ENCODE data around the gene FRAS1. TPM values are rescaled to one million over a fixed set of nuclear protein-coding genes. Genes with fewer than 3 reads are reported as not detected.
A peak's percentile ranks its signal among the peaks of the same experiment; 100 is the strongest.

The FRAS1 gene
- total and polyA plus RNA-seq, 2 donors (not counting 1 experiment from before 2014, with no cell fraction given): 0.30 to 0.66 TPM

DNA sequence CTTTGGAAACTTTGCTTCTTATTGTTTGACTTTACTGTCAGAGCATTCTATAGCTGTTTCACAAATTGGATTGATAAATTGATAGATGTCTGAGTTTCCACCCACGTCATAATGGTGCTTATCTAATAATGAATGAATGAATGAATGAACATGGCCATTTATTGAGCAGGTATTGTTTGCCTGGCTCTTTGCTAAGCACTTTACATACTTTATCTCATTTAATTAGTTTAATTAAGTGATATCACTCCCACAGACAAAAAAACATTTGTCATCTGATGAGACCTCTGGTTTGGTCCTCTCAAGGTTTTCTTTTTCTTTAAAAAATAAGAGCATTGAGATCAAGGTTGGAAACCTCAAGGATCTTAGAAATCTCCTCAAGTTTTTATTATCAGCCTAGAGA is 2.8 kb downstream of the FRAS1 start:
- Histone ChIP-seq H4K20me1 (ENCODE audit: control insufficient read depth, extremely low read depth, insufficient read depth, low read length) (no peaks in the 10 kb centered on the region), H2AFZ (ENCODE audit: low read length) (no peak overlapping the region), H3K4me2 (ENCODE audit: extremely low read depth, insufficient read depth, low read length) (no peak overlapping the region), H3K36me3 (ENCODE audit: control insufficient read depth, insufficient read depth, low read length) (no peaks in the 10 kb centered on the region), H3K9me3 (ENCODE audit: control insufficient read depth, insufficient read depth, low read depth, low read length) (no peaks in the 10 kb centered on the region), H3K79me2 (ENCODE audit: control insufficient read depth, insufficient read depth, low read length) (no peaks in the 10 kb centered on the region), H3K27me3 (ENCODE audit: control insufficient read depth, insufficient read depth, low read length) (peaks cover 29% of the 10 kb centered on the region), H3K9ac (ENCODE audit: insufficient read depth, low read length) (no peak overlapping the region), H3K27ac (ENCODE audit: insufficient read depth, low read length) (no peak overlapping the region), H3K4me3 (replicated peaks in 1 of 4; ENCODE audit: control extremely low read depth in 1 of 4, insufficient read depth in 1 of 4, low read depth in 3 of 4, low read length in 4 of 4) (no peak overlapping the region), H3K4me1 (ENCODE audit: control insufficient read depth, extremely low read depth, insufficient read depth, low read length) (peaks cover 3% of the 10 kb centered on the region)
- no peak for TF ChIP-seq CTCF (conservative IDR thresholded peaks at IDR 0.05 in 1 of 2, IDR thresholded peaks at IDR 0.05 in 1 of 2; ENCODE audit: low read depth in 1 of 2, low read length in 2 of 2)
- TF ChIP-seq EZH2 (IDR thresholded peaks at IDR 0.05; ENCODE audit: low read length, missing control alignments): no peak
- no peak for DNase-seq (ENCODE audit: low read depth in 2 of 2)

- no peak overlapping the region for H3K4me2 ChIP-seq (ENCODE audit: extremely low read depth, insufficient read depth, low read length)
- peak in 1 of 2 donors; percentile 1 for DNase-seq (ENCODE audit: low read depth in 2 of 2)
- H2AFZ ChIP-seq (ENCODE audit: low read length): no peak overlapping the region
- H3K36me3 ChIP-seq (ENCODE audit: control insufficient read depth, insufficient read depth, low read length): no peaks in the 10 kb centered on the region
- no peak overlapping the region for H3K4me3 ChIP-seq (replicated peaks in 1 of 4; ENCODE audit: control extremely low read depth in 1 of 4, insufficient read depth in 1 of 4, low read depth in 3 of 4, low read length in 4 of 4)
- no peak overlapping the region for H3K9ac ChIP-seq (ENCODE audit: insufficient read depth, low read length)
- H3K4me1 ChIP-seq (ENCODE audit: control insufficient read depth, extremely low read depth, insufficient read depth, low read length): no peaks in the 10 kb centered on the region
- no peaks in the 10 kb centered on the region for H4K20me1 ChIP-seq (ENCODE audit: control insufficient read depth, extremely low read depth, insufficient read depth, low read length)
- no peaks in the 10 kb centered on the region for H3K79me2 ChIP-seq (ENCODE audit: control insufficient read depth, insufficient read depth, low read length)
- no peak overlapping the region for H3K27ac ChIP-seq (ENCODE audit: insufficient read depth, low read length)
- TF ChIP-seq EZH2 (IDR thresholded peaks at IDR 0.05; ENCODE audit: low read length, missing control alignments) (no peak), CTCF (conservative IDR thresholded peaks at IDR 0.05 in 1 of 2, IDR thresholded peaks at IDR 0.05 in 1 of 2; ENCODE audit: low read depth in 1 of 2, low read length in 2 of 2) (no peak)
- peaks cover 14% of the 10 kb centered on the region for H3K27me3 ChIP-seq (ENCODE audit: control insufficient read depth, insufficient read depth, low read length)
- H3K9me3 ChIP-seq (ENCODE audit: control insufficient read depth, insufficient read depth, low read depth, low read length): no peaks in the 10 kb centered on the region
Observed at GRCh38 chr4:78061939-78062570, 4.9 kb downstream of the FRAS1 start.

DNA sequence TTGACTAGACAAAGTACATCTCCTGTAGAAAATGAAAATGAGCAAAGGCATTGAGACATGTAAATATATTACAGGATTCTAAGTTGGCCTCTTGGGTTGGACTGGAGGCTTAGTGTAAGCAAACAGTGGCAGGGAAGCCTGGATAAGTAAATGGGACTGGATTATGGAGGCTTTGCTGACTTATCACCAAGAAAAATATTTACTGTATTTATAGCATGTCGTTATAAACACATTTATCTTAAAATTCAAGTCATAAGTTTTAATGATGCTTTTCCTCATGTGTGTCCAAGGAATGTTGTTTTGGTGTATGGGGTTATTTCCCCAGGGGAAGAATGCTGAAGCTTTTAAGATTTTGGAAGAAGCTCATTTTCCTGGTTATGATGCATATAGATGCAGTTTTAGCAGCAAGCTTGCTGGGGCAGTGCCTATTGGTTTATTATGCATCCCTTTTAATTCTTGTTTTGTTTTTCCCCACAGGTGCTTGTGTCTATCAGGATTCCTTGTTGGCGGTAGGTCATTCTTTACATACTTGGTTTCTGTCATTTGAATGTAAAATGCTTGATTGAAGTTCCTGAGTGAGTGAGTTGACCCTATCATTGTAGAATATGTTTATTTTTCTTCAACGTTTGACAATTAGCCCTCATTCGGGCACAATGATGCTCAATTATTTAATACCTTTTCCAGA is 8.5 kb downstream of the FRAS1 start:
- Histone ChIP-seq H3K79me2 (ENCODE audit: control insufficient read depth, insufficient read depth, low read length) (no peaks in the 10 kb centered on the region), H3K9me3 (ENCODE audit: control insufficient read depth, insufficient read depth, low read depth, low read length) (no peaks in the 10 kb centered on the region), H3K36me3 (ENCODE audit: control insufficient read depth, insufficient read depth, low read length) (no peaks in the 10 kb centered on the region), H3K4me1 (ENCODE audit: control insufficient read depth, extremely low read depth, insufficient read depth, low read length) (no peaks in the 10 kb centered on the region), H3K4me2 (ENCODE audit: extremely low read depth, insufficient read depth, low read length) (no peak overlapping the region), H2AFZ (ENCODE audit: low read length) (no peak overlapping the region), H3K9ac (ENCODE audit: insufficient read depth, low read length) (no peak overlapping the region), H4K20me1 (ENCODE audit: control insufficient read depth, extremely low read depth, insufficient read depth, low read length) (no peaks in the 10 kb centered on the region), H3K27ac (ENCODE audit: insufficient read depth, low read length) (no peak overlapping the region), H3K27me3 (ENCODE audit: control insufficient read depth, insufficient read depth, low read length) (no peaks in the 10 kb centered on the region), H3K4me3 (replicated peaks in 1 of 4; ENCODE audit: control extremely low read depth in 1 of 4, insufficient read depth in 1 of 4, low read depth in 3 of 4, low read length in 4 of 4) (no peak overlapping the region)
- DNase-seq (ENCODE audit: low read depth in 2 of 2): no peak
- TF ChIP-seq CTCF (conservative IDR thresholded peaks at IDR 0.05 in 1 of 2, IDR thresholded peaks at IDR 0.05 in 1 of 2; ENCODE audit: low read depth in 1 of 2, low read length in 2 of 2): no peak
- TF ChIP-seq EZH2 (IDR thresholded peaks at IDR 0.05; ENCODE audit: low read length, missing control alignments): no peak

All from fibroblast of lung (primary cell).